ENCODE data around the gene DNM3. TPM values are rescaled to one million over a fixed set of nuclear protein-coding genes. Genes with fewer than 3 reads are reported as not detected.

The DNM3 gene
- total and polyA plus RNA-seq, 2 experiments from 2014 or later = 5.2 to 12.2 TPM

DNA sequence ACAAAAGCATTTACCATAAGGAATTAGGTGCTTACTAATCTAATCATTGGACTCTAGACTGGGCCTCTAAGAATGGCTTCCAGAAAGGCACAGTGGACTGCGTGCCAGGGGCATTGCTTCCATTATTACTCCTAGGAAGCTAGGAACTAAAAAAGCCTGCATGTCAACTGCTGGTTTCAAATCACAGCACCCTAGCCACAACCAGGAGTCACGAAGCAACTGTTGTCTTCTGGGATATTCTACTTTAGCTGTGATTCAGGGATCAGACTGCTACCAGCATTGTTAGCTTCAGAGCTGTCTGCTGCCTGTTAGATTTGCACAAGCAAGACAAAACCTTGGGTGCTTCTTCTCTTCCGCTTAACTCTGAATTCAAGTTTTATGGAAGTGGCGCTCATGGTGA lies 38.3 kb downstream of the DNM3 start:
- H3K79me2 ChIP-seq (replicated peaks; ENCODE audit: insufficient read depth) = no peaks in the 10 kb centered on the region
- H3K36me3 Mint-ChIP-seq (ENCODE audit: low read depth) = no peaks in the 10 kb centered on the region
- peaks cover 4% of the 10 kb centered on the region; the same call in 2 of the 3 replicates for H3K4me1 Mint-ChIP-seq
- no peak overlapping the region for H3K4me3 Mint-ChIP-seq
- H4K20me1 ChIP-seq (replicated peaks; ENCODE audit: insufficient read depth) = no peaks in the 10 kb centered on the region
- no peak overlapping the region for H3K4me3 ChIP-seq
- H3K9me3 Mint-ChIP-seq = no peaks in the 10 kb centered on the region
- H3K27me3 Mint-ChIP-seq (ENCODE audit: insufficient read depth, low read depth, poor library complexity) = no peaks in the 10 kb centered on the region
- no peaks in the 10 kb centered on the region for H3K36me3 ChIP-seq (ENCODE audit: insufficient read depth)
- no peak overlapping the region for H3K4me2 ChIP-seq
- H2AFZ ChIP-seq = peak overlapping the region; percentile 28; the same call in 1 of the 2 replicates
- H3K9me2 ChIP-seq (ENCODE audit: insufficient read depth) = no peaks in the 10 kb centered on the region
- ATAC-seq (no peak), DNase-seq (ENCODE audit: low spot score) (no peak)
- H3F3A ChIP-seq (replicated peaks; ENCODE audit: low read depth) = no peaks in the 10 kb centered on the region
- H3K4me1 ChIP-seq (ENCODE audit: insufficient read depth) = peaks cover 3% of the 10 kb centered on the region; the same call in 1 of the 2 replicates
- no peaks in the 10 kb centered on the region for H3K27me3 ChIP-seq (ENCODE audit: insufficient read depth)
- H3K27ac Mint-ChIP-seq = no peak overlapping the region; the same call in 1 of the 2 replicates
- H3K27ac ChIP-seq (ENCODE audit: low read depth) = peak overlapping the region; percentile 72; the same call in 1 of the 2 replicates
- no peak for TF ChIP-seq NANOG (IDR thresholded peaks at IDR 0.05; ENCODE audit: borderline replicate concordance)
- TF ChIP-seq CREB1 (CRISPR knock-in tag; IDR thresholded peaks at IDR 0.05; ENCODE audit: low read depth) = no peak
- TF ChIP-seq EZH2 (IDR thresholded peaks at IDR 0.05; ENCODE audit: low read depth, unreplicated experiment) = no peak
- TF ChIP-seq EZH2phosphoT487 (IDR thresholded peaks at IDR 0.05; ENCODE audit: unreplicated experiment) = no peak
- TF ChIP-seq, protein P1, sequence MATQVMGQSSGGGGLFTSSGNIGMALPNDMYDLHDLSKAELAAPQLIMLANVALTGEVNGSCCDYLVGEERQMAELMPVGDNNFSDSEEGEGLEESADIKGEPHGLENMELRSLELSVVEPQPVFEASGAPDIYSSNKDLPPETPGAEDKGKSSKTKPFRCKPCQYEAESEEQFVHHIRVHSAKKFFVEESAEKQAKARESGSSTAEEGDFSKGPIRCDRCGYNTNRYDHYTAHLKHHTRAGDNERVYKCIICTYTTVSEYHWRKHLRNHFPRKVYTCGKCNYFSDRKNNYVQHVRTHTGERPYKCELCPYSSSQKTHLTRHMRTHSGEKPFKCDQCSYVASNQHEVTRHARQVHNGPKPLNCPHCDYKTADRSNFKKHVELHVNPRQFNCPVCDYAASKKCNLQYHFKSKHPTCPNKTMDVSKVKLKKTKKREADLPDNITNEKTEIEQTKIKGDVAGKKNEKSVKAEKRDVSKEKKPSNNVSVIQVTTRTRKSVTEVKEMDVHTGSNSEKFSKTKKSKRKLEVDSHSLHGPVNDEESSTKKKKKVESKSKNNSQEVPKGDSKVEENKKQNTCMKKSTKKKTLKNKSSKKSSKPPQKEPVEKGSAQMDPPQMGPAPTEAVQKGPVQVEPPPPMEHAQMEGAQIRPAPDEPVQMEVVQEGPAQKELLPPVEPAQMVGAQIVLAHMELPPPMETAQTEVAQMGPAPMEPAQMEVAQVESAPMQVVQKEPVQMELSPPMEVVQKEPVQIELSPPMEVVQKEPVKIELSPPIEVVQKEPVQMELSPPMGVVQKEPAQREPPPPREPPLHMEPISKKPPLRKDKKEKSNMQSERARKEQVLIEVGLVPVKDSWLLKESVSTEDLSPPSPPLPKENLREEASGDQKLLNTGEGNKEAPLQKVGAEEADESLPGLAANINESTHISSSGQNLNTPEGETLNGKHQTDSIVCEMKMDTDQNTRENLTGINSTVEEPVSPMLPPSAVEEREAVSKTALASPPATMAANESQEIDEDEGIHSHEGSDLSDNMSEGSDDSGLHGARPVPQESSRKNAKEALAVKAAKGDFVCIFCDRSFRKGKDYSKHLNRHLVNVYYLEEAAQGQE (IDR thresholded peaks at IDR 0.05; ENCODE audit: unreplicated experiment) = no peak
- TF ChIP-seq, protein P2, sequence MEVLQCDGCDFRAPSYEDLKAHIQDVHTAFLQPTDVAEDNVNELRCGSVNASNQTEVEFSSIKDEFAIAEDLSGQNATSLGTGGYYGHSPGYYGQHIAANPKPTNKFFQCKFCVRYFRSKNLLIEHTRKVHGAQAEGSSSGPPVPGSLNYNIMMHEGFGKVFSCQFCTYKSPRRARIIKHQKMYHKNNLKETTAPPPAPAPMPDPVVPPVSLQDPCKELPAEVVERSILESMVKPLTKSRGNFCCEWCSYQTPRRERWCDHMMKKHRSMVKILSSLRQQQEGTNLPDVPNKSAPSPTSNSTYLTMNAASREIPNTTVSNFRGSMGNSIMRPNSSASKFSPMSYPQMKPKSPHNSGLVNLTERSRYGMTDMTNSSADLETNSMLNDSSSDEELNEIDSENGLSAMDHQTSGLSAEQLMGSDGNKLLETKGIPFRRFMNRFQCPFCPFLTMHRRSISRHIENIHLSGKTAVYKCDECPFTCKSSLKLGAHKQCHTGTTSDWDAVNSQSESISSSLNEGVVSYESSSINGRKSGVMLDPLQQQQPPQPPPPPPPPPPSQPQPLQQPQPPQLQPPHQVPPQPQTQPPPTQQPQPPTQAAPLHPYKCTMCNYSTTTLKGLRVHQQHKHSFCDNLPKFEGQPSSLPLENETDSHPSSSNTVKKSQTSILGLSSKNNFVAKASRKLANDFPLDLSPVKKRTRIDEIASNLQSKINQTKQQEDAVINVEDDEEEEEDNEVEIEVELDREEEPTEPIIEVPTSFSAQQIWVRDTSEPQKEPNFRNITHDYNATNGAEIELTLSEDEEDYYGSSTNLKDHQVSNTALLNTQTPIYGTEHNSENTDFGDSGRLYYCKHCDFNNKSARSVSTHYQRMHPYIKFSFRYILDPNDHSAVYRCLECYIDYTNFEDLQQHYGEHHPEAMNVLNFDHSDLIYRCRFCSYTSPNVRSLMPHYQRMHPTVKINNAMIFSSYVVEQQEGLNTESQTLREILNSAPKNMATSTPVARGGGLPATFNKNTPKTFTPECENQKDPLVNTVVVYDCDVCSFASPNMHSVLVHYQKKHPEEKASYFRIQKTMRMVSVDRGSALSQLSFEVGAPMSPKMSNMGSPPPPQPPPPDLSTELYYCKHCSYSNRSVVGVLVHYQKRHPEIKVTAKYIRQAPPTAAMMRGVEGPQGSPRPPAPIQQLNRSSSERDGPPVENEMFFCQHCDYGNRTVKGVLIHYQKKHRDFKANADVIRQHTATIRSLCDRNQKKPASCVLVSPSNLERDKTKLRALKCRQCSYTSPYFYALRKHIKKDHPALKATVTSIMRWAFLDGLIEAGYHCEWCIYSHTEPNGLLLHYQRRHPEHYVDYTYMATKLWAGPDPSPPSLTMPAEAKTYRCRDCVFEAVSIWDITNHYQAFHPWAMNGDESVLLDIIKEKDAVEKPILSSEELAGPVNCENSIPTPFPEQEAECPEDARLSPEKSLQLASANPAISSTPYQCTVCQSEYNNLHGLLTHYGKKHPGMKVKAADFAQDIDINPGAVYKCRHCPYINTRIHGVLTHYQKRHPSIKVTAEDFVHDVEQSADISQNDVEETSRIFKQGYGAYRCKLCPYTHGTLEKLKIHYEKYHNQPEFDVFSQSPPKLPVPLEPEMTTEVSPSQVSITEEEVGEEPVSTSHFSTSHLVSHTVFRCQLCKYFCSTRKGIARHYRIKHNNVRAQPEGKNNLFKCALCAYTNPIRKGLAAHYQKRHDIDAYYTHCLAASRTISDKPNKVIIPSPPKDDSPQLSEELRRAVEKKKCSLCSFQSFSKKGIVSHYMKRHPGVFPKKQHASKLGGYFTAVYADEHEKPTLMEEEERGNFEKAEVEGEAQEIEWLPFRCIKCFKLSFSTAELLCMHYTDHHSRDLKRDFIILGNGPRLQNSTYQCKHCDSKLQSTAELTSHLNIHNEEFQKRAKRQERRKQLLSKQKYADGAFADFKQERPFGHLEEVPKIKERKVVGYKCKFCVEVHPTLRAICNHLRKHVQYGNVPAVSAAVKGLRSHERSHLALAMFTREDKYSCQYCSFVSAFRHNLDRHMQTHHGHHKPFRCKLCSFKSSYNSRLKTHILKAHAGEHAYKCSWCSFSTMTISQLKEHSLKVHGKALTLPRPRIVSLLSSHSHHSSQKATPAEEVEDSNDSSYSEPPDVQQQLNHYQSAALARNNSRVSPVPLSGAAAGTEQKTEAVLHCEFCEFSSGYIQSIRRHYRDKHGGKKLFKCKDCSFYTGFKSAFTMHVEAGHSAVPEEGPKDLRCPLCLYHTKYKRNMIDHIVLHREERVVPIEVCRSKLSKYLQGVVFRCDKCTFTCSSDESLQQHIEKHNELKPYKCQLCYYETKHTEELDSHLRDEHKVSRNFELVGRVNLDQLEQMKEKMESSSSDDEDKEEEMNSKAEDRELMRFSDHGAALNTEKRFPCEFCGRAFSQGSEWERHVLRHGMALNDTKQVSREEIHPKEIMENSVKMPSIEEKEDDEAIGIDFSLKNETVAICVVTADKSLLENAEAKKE (CRISPR knock-in tag; IDR thresholded peaks at IDR 0.05) = no peak
- no peak for TF ChIP-seq STAT1 (IDR thresholded peaks at IDR 0.05; ENCODE audit: unreplicated experiment)
- TF ChIP-seq ZNF114 (CRISPR knock-in tag; IDR thresholded peaks at IDR 0.05) = no peak
- TF ChIP-seq ZNF331 (CRISPR knock-in tag; IDR thresholded peaks at IDR 0.05; ENCODE audit: low read depth) = no peak
- TF ChIP-seq JUNB (IDR thresholded peaks at IDR 0.05; ENCODE audit: unreplicated experiment) = no peak
